Fibroblast of upper back skin (primary cell): ENCODE results near the gene ENSA.
A peak's percentile ranks its signal among the peaks of the same experiment; 100 is the strongest.
"Not testable (repeated sequence)": the region's sequence is repeated elsewhere in the genome, so short reads cannot be mapped to it uniquely, and the experiment has no call there.

ENCODE experiments used
- DNase-seq: peaks from one replicate; pipeline ENCODE4 v3.0.0-alpha.2; 2013

ENSA gene

DNA sequence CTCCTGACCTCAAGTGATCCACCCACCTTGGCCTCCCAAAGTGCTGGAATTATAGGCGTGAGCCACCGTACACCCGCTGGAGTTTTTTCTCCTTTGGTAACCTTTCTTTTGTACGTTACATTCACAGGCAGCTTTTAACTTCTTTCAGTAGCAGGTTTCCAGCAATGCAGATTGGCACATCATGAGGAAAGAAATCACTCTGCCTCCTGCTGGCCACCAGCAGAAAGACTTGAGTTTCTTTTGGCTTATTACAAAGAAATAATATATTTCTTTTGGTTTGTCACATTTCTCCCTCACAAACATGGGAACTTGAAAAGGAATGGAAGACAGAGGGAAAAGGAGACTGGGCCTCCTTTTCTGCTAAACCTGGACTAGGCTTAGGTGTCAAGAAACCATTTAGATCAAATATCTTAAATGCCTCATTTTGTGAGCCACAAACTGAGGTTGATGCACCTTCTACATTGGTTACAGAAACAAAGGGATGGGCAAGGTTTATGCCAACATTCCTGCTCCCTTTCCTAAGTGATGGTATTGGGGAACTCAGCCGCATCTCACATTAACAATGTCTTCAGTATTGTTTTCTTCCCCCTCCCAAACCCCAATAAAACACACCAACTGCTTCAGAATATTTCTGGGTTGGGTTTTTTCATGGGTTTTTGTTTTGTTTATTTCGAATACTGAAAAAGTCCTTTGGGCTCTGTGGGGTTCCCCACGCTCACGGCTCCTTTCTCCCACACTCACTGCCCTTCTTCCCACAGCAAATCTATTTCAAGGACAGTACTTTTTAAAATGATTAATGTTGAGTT is 7.7 kb downstream of the ENSA start:
- peak; percentile 64 for DNase-seq

GRCh38 chr1:150620919-150621318 is 8.5 kb downstream of the ENSA start:
- DNase-seq = no peak

- DNase-seq = peak; percentile 72
These were observed 9.6 kb downstream of the ENSA start for GRCh38 chr1:150619576-150620509.

DNA sequence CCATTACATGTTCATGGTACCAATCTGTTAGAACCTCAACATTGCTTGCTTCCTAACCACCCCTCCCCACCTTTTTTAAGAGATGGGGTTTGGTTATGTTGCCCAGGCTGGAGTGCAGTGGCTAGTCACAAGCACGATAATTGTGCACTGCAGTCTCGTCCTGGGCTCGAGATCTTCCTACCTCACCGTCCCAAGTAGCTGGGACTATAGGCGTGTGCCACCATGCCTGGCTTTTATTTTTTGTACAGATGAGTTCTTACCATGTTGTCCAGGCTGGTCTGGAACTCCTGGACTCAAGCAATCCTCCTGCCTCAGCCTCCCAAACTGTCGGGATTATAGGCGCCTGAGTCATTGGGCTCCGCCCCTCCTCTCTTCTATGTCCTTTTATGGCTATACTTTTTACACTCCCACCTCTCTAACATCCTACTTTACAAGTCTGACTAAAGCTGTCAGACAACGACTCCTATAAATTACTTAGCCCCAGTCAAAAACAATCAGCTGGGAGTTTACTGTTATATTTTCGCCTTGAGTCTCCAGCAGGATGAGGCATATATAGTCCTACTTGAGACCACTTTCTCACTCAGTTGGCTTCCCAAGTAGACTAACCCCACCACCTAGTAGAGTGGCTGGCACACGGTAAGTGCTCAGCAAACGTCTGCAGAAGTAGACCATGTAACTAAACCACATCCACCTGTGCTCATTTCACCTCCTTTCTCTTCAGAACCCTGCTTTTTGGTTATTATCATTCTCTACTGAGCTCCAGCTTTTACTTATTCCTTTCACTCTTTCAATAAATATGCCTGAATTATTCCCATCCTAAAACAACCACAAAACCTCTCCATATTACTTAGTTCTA is 13.8 kb downstream of the ENSA start:
- DNase-seq = no peak

- peak; percentile 68 for DNase-seq
These were observed 16.1 kb downstream of the ENSA start for GRCh38 chr1:150613061-150613920.

DNA sequence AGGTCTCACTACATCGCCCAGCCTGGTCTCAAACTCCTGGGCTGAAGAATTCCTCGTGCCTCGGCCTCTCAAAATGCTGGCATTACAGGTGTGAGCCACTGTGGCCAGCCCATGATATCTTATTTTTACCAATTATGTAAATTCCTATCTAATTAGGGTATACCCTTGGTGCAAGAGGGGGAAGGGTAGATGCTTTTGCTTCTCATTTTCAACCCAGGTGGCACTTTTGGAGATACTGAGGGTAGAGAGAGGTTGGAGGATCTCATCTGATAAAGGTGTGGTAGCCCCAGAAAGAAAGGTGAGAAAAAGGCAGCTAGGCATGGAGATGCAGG is 17.4 kb downstream of the ENSA start:
- no peak for DNase-seq

- DNase-seq = no peak
These were observed 18.8 kb downstream of the ENSA start for GRCh38 chr1:150610576-150610975.

DNA sequence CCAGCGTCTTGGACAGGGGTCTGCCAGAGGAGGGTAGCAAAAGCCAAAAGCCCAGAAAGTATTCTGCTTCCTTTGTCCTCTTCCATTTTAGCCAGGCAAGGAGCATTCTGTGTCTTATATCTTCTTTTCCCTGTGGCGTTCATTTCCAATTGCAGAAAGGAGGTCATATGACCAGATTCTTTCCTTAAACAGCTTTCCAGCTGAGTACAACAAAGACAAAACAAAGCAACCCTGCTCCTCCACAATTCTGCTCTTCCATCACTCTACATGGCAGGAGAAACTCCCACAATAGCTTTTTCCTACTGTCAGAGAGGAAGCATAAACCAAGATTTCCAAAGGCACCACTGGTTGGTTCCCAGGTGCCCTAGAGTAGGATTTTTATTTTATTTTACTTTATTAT is 19.7 kb downstream of the ENSA start:
- DNase-seq = peak; percentile 11

DNA sequence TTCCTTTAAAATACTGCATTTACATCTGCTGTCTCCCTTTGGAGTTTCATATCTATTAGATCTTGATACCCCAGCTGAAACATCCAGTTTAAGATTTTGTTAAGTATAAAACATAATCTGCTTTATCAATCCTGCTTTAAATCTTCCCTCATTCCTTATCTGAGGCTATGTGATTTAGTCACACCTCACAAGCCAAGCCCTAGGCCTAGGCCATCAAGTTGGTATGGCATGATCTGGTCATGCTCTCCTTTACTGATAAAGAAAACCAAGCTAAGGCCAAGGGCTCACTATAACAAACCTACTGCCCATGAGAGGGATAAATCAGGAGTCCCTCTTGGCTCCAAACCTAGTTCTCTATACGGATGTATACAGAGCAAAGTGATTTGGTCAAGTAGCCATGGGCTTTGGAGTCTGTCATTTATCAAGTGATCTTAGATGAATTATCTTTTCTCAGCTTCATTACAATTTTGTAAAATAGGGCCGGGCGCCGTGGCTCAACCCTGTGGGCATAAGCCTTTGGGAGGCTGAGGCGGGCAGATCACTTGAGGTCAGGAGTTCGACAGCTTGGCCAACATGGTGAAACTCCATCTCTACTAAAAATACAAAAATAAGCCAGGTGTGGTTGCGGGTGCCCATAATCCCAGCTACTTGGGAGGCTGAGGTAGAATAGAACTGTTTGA is 22.8 kb downstream of the ENSA start:
- no peak for DNase-seq

GRCh38 chr1:150605451-150605731 is 24.0 kb downstream of the ENSA start:
- not testable (repeated sequence) for DNase-seq

DNA sequence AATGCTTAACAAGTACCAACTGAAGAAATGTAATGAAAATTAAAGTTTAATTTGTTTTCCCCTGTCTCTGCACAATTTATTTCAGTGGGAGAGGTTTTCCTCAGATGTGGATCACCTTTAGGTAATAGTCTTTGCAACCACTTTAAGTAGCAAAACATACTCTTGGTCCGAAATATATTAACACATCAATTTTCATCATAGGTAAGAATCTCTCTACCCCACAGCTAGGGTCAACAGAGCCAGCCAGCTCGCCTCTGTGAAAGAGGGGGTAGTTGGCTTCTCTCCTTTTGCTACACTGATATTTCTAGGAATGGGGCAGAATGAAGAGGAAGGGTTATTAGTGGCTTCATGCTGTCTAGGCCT is 25.2 kb downstream of the ENSA start:
- DNase-seq = no peak

GRCh38 chr1:150603711-150604110 is 25.7 kb downstream of the ENSA start:
- no peak for DNase-seq

DNA sequence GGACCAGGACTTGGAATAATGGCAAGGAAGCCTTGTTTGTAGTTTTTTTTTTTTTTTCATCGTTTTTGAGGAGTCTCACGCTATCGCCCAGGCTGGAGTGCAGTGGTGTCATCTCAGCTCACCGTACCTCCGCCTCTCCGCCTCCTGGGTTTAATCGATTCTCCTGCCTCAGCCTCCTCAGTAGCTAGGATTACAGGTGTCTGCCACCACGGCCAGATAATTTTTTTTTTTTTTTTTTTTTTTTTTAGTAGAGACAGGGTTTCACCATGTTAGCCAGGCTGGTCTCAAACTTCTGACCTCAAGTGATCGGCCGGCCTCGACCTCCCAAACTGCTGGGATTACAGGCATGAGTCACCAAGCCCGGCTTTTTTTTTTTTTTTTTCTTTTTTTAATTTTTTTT is 27.0 kb downstream of the ENSA start:
- DNase-seq = not testable (repeated sequence)

DNA sequence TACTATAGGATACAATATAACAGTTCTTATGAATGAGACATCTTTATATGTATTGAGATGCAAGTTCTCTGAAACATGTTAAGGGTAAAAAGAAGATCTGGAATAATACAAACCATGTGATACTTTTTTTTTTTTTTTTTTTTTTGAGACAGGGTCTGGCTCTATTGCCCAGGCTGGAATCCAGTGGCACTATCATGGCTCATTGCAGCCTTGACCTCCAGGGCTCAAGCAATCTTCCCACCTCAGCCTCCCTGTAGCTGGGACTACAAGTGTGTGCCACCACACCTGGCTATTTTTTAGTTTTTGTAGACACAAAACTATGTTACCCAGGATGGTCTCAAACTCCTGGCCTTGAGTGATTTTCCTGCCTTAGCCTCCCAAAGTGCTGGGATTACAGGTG is 27.9 kb downstream of the ENSA start:
- DNase-seq = no peak

DNA sequence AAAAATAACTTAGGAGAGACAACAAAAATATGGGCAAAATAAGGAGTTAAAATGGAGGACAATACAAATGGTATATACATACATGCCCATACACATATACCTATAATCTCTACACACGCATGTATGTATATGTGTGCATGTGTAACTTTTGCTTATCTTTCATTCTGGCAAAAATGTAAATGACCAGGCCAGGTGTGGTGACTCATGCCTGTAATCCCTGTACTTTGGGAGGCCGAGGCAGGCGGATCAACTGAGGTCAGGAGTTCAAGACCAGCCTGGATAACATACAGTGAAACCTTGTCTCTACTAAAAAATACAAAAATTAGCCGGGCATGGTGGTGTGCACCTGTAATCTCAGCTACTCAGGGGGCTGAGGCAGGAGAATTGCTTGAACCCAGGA is 31.1 kb downstream of the ENSA start:
- not testable (repeated sequence) for DNase-seq

GRCh38 chr1:150596976-150597375 is 32.4 kb downstream of the ENSA start:
- DNase-seq = no peak

GRCh38 chr1:150596095-150596892 is 33.1 kb downstream of the ENSA start:
- DNase-seq = no peak

DNA sequence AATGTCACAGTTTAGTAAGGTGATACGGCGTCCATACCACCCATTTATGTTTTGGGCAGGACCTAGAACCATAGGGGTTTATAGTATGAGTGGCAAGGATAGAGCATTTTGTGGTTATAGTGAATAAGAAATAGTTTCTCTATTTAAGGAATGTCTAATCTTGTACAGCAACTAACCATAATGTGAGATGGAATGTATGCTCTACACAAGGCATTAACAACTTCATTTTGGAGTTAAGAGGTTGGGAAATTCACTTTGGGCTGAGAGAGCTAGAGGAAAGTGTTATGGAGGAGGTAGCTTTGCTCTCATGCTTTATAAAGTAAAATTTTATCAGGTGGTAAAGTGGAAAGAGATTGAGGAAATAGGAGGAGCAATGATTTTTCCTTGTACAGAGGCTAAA is 47.0 kb downstream of the ENSA start:
- peak; percentile 54 for DNase-seq

DNA sequence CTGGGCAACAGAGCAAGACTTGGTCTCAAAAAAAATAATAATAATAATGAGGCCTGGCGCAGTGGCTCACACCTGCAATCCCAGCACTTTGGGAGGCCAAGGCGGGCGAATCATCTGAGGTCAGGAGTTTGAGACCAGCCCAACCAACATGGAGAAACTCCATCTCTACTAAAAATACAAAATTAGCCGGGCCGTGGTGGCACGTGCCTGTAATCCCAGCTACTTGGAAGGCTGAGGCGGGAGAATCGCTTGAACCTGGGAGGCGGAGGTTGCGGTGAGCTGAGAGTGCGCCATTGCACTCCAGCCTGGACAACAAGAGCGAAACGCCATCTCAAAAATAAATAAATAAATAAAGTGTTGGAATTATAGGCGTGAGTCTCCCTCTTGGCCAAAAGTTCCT is 47.5 kb downstream of the ENSA start:
- not testable (repeated sequence) for DNase-seq

DNA sequence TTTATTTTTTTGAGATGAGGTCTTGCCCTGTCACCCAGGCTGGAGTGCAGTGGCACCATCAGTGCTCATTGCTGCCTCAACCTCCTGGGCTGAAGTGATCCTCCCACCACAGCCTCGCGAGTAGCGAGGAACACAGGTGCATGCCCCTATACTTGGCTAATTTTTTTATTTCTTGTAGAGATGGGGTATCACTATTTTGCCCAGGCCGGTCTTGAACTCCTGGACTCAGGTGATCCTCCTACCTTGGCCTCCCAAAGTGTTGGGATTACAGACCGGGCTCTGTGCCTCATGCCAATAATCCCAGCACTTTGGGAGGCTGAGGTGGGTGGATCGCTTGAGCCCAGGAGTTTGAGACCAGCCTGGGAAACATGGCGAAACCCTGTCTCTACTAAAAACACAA is 48.0 kb downstream of the ENSA start:
- not testable (repeated sequence) for DNase-seq

- not testable (repeated sequence) for DNase-seq
These were observed 48.4 kb downstream of the ENSA start for GRCh38 chr1:150580966-150581365.
